Measurements from ENCODE around the gene ZNF787.

Gene ZNF787

DNA sequence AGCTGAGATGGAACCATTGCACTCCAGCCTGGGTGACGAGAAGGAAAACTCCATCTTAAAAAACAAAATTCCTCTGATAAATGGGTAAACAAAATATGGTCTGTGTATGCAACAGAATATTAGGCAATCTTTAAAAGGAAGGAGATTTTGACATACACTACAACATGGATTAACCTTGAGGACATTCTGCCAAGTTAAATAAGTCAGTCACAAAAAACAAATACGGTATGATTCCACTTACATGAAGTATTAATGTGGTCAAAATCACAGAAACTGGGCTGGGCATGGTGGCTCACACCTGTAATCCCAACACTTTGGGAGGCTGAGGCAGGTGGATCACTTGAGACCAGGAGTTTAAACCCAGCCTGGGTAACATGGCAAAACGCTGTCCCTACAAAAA lies 17.0 kb upstream of the ZNF787 start:
- H3K79me2 ChIP-seq (ENCODE audit: control insufficient read depth, insufficient read depth, low read length), result peaks cover 10% of the 10 kb centered on the region
- H3K4me1 ChIP-seq (ENCODE audit: control insufficient read depth, low read depth, low read length), result no peaks in the 10 kb centered on the region
- H2AK5ac ChIP-seq (ENCODE audit: low read length), result no peak overlapping the region
- H3K23ac ChIP-seq (ENCODE audit: low read length), result no peak overlapping the region
- no peak overlapping the region for H2BK15ac ChIP-seq (replicated peaks; ENCODE audit: low read depth)
- H2BK5ac ChIP-seq (ENCODE audit: low read length), result no peak overlapping the region
- H3K4ac ChIP-seq (ENCODE audit: low read depth, low read length), result no peak overlapping the region
- no peak overlapping the region for H3K9ac ChIP-seq (ENCODE audit: low read length)
- H3K18ac ChIP-seq (ENCODE audit: low read length), result no peak overlapping the region
- H4K5ac ChIP-seq (ENCODE audit: low read length), result no peak overlapping the region
- no peak overlapping the region for H4K8ac ChIP-seq (ENCODE audit: low read depth, low read length)
- no peak overlapping the region for H2BK120ac ChIP-seq (ENCODE audit: low read depth, low read length)
- no peak for DNase-seq
- no peak overlapping the region for H3K4me3 ChIP-seq (ENCODE audit: low read length)
- peaks cover 10% of the 10 kb centered on the region for H3K79me1 ChIP-seq (ENCODE audit: low read length)
- no peaks in the 10 kb centered on the region for H3K27me3 ChIP-seq (ENCODE audit: insufficient read depth, low read length, poor library complexity)
- no peak overlapping the region for H3K4me2 ChIP-seq (ENCODE audit: low read length)
- WGBS (ENCODE audit: extremely low coverage, insufficient coverage, low lambda C conversion rate), result no CpG with 5 or more reads among the region's 3 CpGs
- H3K27ac ChIP-seq (ENCODE audit: low read depth, low read length), result no peak overlapping the region
- no peak overlapping the region for H3K56ac ChIP-seq (ENCODE audit: low read length)
- no peaks in the 10 kb centered on the region for H3K36me3 ChIP-seq (ENCODE audit: control insufficient read depth, insufficient read depth, low read length)

DNA sequence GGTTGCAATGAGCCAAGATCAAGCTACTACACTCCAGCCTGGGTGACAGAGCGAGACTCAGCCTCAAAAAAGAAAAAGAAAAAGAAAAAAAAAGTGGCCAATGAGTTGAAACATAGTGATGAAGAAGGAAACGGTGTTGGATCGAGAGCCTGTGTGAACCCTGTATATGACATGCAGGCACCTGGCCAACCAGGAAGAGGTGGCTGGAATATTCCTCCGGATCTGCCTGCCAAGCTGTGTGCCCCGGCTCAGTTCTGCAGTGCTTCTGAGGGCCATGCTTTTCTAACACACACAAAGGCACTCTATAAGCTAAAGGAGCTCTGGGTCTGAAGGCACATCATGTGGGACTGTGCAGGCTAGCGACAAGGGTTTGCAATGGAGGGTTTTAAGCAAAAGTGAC lies 16.3 kb upstream of the ZNF787 start:
- Histone ChIP-seq H3K36me3 (ENCODE audit: control insufficient read depth, insufficient read depth, low read length) (no peaks in the 10 kb centered on the region), H3K79me1 (ENCODE audit: low read length) (peaks cover 4% of the 10 kb centered on the region), H4K8ac (ENCODE audit: low read depth, low read length) (no peak overlapping the region), H3K4me2 (ENCODE audit: low read length) (no peak overlapping the region), H3K27ac (ENCODE audit: low read depth, low read length) (no peak overlapping the region), H3K27me3 (ENCODE audit: insufficient read depth, low read length, poor library complexity) (no peaks in the 10 kb centered on the region), H3K18ac (ENCODE audit: low read length) (no peak overlapping the region), H3K4me1 (ENCODE audit: control insufficient read depth, low read depth, low read length) (no peaks in the 10 kb centered on the region), H3K56ac (ENCODE audit: low read length) (no peak overlapping the region), H4K5ac (ENCODE audit: low read length) (no peak overlapping the region), H3K9ac (ENCODE audit: low read length) (no peak overlapping the region), H3K4ac (ENCODE audit: low read depth, low read length) (no peak overlapping the region), H2BK120ac (ENCODE audit: low read depth, low read length) (no peak overlapping the region), H3K4me3 (ENCODE audit: low read length) (no peak overlapping the region), H2BK15ac (replicated peaks; ENCODE audit: low read depth) (no peak overlapping the region), H3K23ac (ENCODE audit: low read length) (no peak overlapping the region), H2BK5ac (ENCODE audit: low read length) (no peak overlapping the region), H3K79me2 (ENCODE audit: control insufficient read depth, insufficient read depth, low read length) (peaks cover 4% of the 10 kb centered on the region), H2AK5ac (ENCODE audit: low read length) (no peak overlapping the region)
- no peak for DNase-seq
- WGBS (ENCODE audit: extremely low coverage, insufficient coverage, low lambda C conversion rate), result no CpG with 5 or more reads among the region's 6 CpGs

- Histone ChIP-seq H3K4me1 (ENCODE audit: control insufficient read depth, low read depth, low read length) (no peaks in the 10 kb centered on the region), H3K4ac (ENCODE audit: low read depth, low read length) (no peak overlapping the region), H2BK15ac (replicated peaks; ENCODE audit: low read depth) (no peak overlapping the region), H4K5ac (ENCODE audit: low read length) (no peak overlapping the region), H3K79me1 (ENCODE audit: low read length) (no peaks in the 10 kb centered on the region), H3K23ac (ENCODE audit: low read length) (no peak overlapping the region), H4K8ac (ENCODE audit: low read depth, low read length) (peak overlapping the region; percentile 69), H3K79me2 (ENCODE audit: control insufficient read depth, insufficient read depth, low read length) (no peaks in the 10 kb centered on the region), H2BK120ac (ENCODE audit: low read depth, low read length) (peak overlapping the region; percentile 29), H3K36me3 (ENCODE audit: control insufficient read depth, insufficient read depth, low read length) (no peaks in the 10 kb centered on the region), H3K56ac (ENCODE audit: low read length) (peak overlapping the region; percentile 6), H3K27ac (ENCODE audit: low read depth, low read length) (peak overlapping the region; percentile 18), H2BK5ac (ENCODE audit: low read length) (no peak overlapping the region), H3K4me3 (ENCODE audit: low read length) (no peak overlapping the region), H3K4me2 (ENCODE audit: low read length) (no peak overlapping the region), H2AK5ac (ENCODE audit: low read length) (no peak overlapping the region), H3K9ac (ENCODE audit: low read length) (peak overlapping the region; percentile 6), H3K27me3 (ENCODE audit: insufficient read depth, low read length, poor library complexity) (no peaks in the 10 kb centered on the region), H3K18ac (ENCODE audit: low read length) (no peak overlapping the region)
- DNase-seq, result peak; percentile 70
- no CpG with 5 or more reads among the region's 10 CpGs for WGBS (ENCODE audit: extremely low coverage, insufficient coverage, low lambda C conversion rate)
These were observed 15.3 kb upstream of the ZNF787 start for GRCh38 chr19:56136362-56136761.

DNA sequence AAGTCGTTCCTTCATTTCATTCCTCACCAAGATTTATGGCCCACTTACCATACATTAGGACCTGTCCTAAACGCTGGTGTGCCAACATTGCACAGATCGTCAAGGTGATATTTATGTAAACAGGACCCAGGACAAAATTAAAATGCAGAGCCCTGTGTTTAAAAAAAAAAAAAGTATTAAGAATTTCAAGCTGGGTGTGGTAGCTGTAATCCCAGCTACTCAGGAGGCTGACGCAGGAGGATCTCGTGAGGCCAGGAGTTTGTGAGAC lies 13.5 kb upstream of the ZNF787 start:
- H3K4me3 ChIP-seq (ENCODE audit: low read length), result no peak overlapping the region
- no CpG with 5 or more reads among the region's 5 CpGs for WGBS (ENCODE audit: extremely low coverage, insufficient coverage, low lambda C conversion rate)
- no peak overlapping the region for H3K27ac ChIP-seq (ENCODE audit: low read depth, low read length)
- H2AK5ac ChIP-seq (ENCODE audit: low read length), result no peak overlapping the region
- no peaks in the 10 kb centered on the region for H3K4me1 ChIP-seq (ENCODE audit: control insufficient read depth, low read depth, low read length)
- H4K5ac ChIP-seq (ENCODE audit: low read length), result no peak overlapping the region
- H3K23ac ChIP-seq (ENCODE audit: low read length), result no peak overlapping the region
- H3K4ac ChIP-seq (ENCODE audit: low read depth, low read length), result no peak overlapping the region
- H3K27me3 ChIP-seq (ENCODE audit: insufficient read depth, low read length, poor library complexity), result no peaks in the 10 kb centered on the region
- H3K79me1 ChIP-seq (ENCODE audit: low read length), result no peaks in the 10 kb centered on the region
- H3K36me3 ChIP-seq (ENCODE audit: control insufficient read depth, insufficient read depth, low read length), result no peaks in the 10 kb centered on the region
- H3K4me2 ChIP-seq (ENCODE audit: low read length), result no peak overlapping the region
- no peak overlapping the region for H4K8ac ChIP-seq (ENCODE audit: low read depth, low read length)
- no peak overlapping the region for H3K56ac ChIP-seq (ENCODE audit: low read length)
- no peak overlapping the region for H3K9ac ChIP-seq (ENCODE audit: low read length)
- H3K79me2 ChIP-seq (ENCODE audit: control insufficient read depth, insufficient read depth, low read length), result no peaks in the 10 kb centered on the region
- H2BK5ac ChIP-seq (ENCODE audit: low read length), result no peak overlapping the region
- DNase-seq, result no peak
- H2BK15ac ChIP-seq (replicated peaks; ENCODE audit: low read depth), result no peak overlapping the region
- no peak overlapping the region for H2BK120ac ChIP-seq (ENCODE audit: low read depth, low read length)
- H3K18ac ChIP-seq (ENCODE audit: low read length), result no peak overlapping the region

GRCh38 chr19:56133858-56134653 lies 13.0 kb upstream of the ZNF787 start:
- H3K36me3 ChIP-seq (ENCODE audit: control insufficient read depth, insufficient read depth, low read length), result no peaks in the 10 kb centered on the region
- no peak overlapping the region for H3K4me3 ChIP-seq (ENCODE audit: low read length)
- H3K18ac ChIP-seq (ENCODE audit: low read length), result no peak overlapping the region
- H3K27ac ChIP-seq (ENCODE audit: low read depth, low read length), result no peak overlapping the region
- H3K23ac ChIP-seq (ENCODE audit: low read length), result no peak overlapping the region
- peak; percentile 57 for DNase-seq
- H3K79me1 ChIP-seq (ENCODE audit: low read length), result no peaks in the 10 kb centered on the region
- no peak overlapping the region for H3K9ac ChIP-seq (ENCODE audit: low read length)
- peak overlapping the region; percentile 25 for H3K56ac ChIP-seq (ENCODE audit: low read length)
- H2BK15ac ChIP-seq (replicated peaks; ENCODE audit: low read depth), result no peak overlapping the region
- no CpG with 5 or more reads among the region's 14 CpGs for WGBS (ENCODE audit: extremely low coverage, insufficient coverage, low lambda C conversion rate)
- H4K8ac ChIP-seq (ENCODE audit: low read depth, low read length), result no peak overlapping the region
- no peak overlapping the region for H3K4me2 ChIP-seq (ENCODE audit: low read length)
- no peaks in the 10 kb centered on the region for H3K27me3 ChIP-seq (ENCODE audit: insufficient read depth, low read length, poor library complexity)
- H2BK120ac ChIP-seq (ENCODE audit: low read depth, low read length), result no peak overlapping the region
- H3K4ac ChIP-seq (ENCODE audit: low read depth, low read length), result no peak overlapping the region
- H3K4me1 ChIP-seq (ENCODE audit: control insufficient read depth, low read depth, low read length), result no peaks in the 10 kb centered on the region
- no peak overlapping the region for H4K5ac ChIP-seq (ENCODE audit: low read length)
- H3K79me2 ChIP-seq (ENCODE audit: control insufficient read depth, insufficient read depth, low read length), result no peaks in the 10 kb centered on the region
- H2AK5ac ChIP-seq (ENCODE audit: low read length), result no peak overlapping the region
- no peak overlapping the region for H2BK5ac ChIP-seq (ENCODE audit: low read length)

GRCh38 chr19:56132316-56132822 lies 11.3 kb upstream of the ZNF787 start:
- Histone ChIP-seq H3K4me1 (ENCODE audit: control insufficient read depth, low read depth, low read length) (no peaks in the 10 kb centered on the region), H3K79me2 (ENCODE audit: control insufficient read depth, insufficient read depth, low read length) (no peaks in the 10 kb centered on the region), H3K4ac (ENCODE audit: low read depth, low read length) (no peak overlapping the region), H2BK120ac (ENCODE audit: low read depth, low read length) (no peak overlapping the region), H3K56ac (ENCODE audit: low read length) (no peak overlapping the region), H3K27ac (ENCODE audit: low read depth, low read length) (no peak overlapping the region), H4K5ac (ENCODE audit: low read length) (no peak overlapping the region), H3K79me1 (ENCODE audit: low read length) (no peaks in the 10 kb centered on the region), H3K27me3 (ENCODE audit: insufficient read depth, low read length, poor library complexity) (no peaks in the 10 kb centered on the region), H2BK15ac (replicated peaks; ENCODE audit: low read depth) (no peak overlapping the region), H3K4me2 (ENCODE audit: low read length) (no peak overlapping the region), H3K18ac (ENCODE audit: low read length) (no peak overlapping the region), H3K9ac (ENCODE audit: low read length) (no peak overlapping the region), H2AK5ac (ENCODE audit: low read length) (no peak overlapping the region), H3K23ac (ENCODE audit: low read length) (no peak overlapping the region), H2BK5ac (ENCODE audit: low read length) (no peak overlapping the region), H4K8ac (ENCODE audit: low read depth, low read length) (no peak overlapping the region), H3K36me3 (ENCODE audit: control insufficient read depth, insufficient read depth, low read length) (no peaks in the 10 kb centered on the region), H3K4me3 (ENCODE audit: low read length) (no peak overlapping the region)
- WGBS (ENCODE audit: extremely low coverage, insufficient coverage, low lambda C conversion rate), result no CpG with 5 or more reads among the region's 14 CpGs
- DNase-seq, result no peak

All from mesendoderm (in vitro differentiated cells).